PFSK-1 (cell line): ENCODE data around the gene PNMA6F.

Source experiments
- FOXP2 ChIP-seq: optimal IDR thresholded peaks from 2 replicates; pipeline ENCODE3; 2011; ENCODE audit warnings: borderline replicate concordance, control low read depth, inconsistent platforms; ENCODE audit not compliant: insufficient read depth; ENCODE audit errors: extremely low read length, extremely low read depth
- POLR2AphosphoS5 ChIP-seq: IDR thresholded peaks from 2 replicates; pipeline ENCODE4 v1.6.1; 2012; ENCODE audit warnings: low read depth, mild to moderate bottlenecking, control low read depth, low read length, moderate library complexity
- REST ChIP-seq, 2 experiments: IDR thresholded peaks; 2 replicates each; pipeline versions ENCODE4 v1.6.1 to v1.8.0; 2011 to 2012; ENCODE audit warnings: low read depth in 2 of 2, low read length in 2 of 2, control low read depth in 1 of 2, inconsistent platforms in 1 of 2, mild to moderate bottlenecking in 1 of 2, moderate library complexity in 1 of 2; ENCODE audit not compliant: insufficient read depth in 1 of 2
- SIN3A ChIP-seq: IDR thresholded peaks from 2 replicates; pipeline ENCODE4 v1.6.1; 2012; ENCODE audit warnings: mild to moderate bottlenecking, low read length, moderate library complexity, borderline replicate concordance; ENCODE audit not compliant: insufficient read depth
- TAF1 ChIP-seq: IDR thresholded peaks from 2 replicates; pipeline ENCODE4 v1.6.1; 2012; ENCODE audit warnings: low read length, control low read depth, borderline replicate concordance; ENCODE audit not compliant: insufficient read depth

DNA sequence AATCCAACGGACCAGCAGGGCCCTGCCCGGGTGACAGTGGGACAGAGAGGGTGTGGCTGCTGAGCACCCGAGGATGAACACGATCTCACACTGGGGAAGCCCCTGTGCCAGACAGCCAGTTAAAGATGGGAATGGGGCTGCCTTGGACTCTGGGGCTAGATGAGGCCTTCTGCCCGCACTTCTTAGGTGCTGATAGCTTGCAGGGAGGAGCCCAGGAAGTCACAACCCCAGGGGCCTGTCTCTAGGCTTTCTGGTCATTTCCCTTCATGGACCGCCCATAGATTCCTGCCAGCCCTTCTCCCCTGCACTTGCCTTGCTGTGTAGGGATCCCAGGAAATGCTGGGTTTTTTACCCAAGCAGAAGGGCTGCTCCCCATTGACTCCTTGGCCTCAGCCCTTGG, 18.5 kb upstream of the PNMA6F start:
- no peak for TF ChIP-seq POLR2AphosphoS5
- TF ChIP-seq REST (IDR thresholded peaks at IDR 0.05; ENCODE audit: insufficient read depth in 1 of 2, low read depth in 2 of 2, low read length in 2 of 2), result no peak
- TF ChIP-seq SIN3A, result no peak
- TF ChIP-seq TAF1, result no peak
- no peak for TF ChIP-seq FOXP2
